Endothelial cell of umbilical vein (primary cell): ENCODE measurements around the gene H1-8.

Source experiments
- EZH2 ChIP-seq: IDR thresholded peaks from 2 replicates; pipeline ENCODE4 v1.6.1; 2012; ENCODE audit warnings: borderline replicate concordance, low read depth, mild to moderate bottlenecking, moderate library complexity, low read length, inconsistent platforms; ENCODE audit not compliant: severe bottlenecking
- POLR2A ChIP-seq: IDR thresholded peaks from 2 replicates; pipeline ENCODE4 v1.6.1; 2012; ENCODE audit warnings: low read depth, mild to moderate bottlenecking, control low read depth, low read length
- POLR2AphosphoS5 ChIP-seq: IDR thresholded peaks from 2 replicates; pipeline ENCODE4 v1.6.1; 2012; ENCODE audit warnings: low read depth, mild to moderate bottlenecking, control low read depth, low read length, moderate library complexity; ENCODE audit not compliant: insufficient read depth
- TF ChIP-seq, protein P1 (sequence below), 2 donors: IDR thresholded peaks; 1 replicate in 1 of 2; 2 replicates in 1 of 2; pipeline ENCODE4 v1.5.1; 2011; ENCODE audit warnings: low read length in 2 of 2, mild to moderate bottlenecking in 2 of 2, moderate library complexity in 2 of 2, control low read depth in 1 of 2, inconsistent platforms in 1 of 2, low read depth in 1 of 2; ENCODE audit not compliant: insufficient read depth in 1 of 2; ENCODE audit errors: extremely low read depth in 1 of 2
- TF ChIP-seq, protein P2 (sequence below): IDR thresholded peaks from 2 replicates; pipeline ENCODE4 v1.6.1; 2011; ENCODE audit not compliant: insufficient read depth, insufficient read length

DNA sequence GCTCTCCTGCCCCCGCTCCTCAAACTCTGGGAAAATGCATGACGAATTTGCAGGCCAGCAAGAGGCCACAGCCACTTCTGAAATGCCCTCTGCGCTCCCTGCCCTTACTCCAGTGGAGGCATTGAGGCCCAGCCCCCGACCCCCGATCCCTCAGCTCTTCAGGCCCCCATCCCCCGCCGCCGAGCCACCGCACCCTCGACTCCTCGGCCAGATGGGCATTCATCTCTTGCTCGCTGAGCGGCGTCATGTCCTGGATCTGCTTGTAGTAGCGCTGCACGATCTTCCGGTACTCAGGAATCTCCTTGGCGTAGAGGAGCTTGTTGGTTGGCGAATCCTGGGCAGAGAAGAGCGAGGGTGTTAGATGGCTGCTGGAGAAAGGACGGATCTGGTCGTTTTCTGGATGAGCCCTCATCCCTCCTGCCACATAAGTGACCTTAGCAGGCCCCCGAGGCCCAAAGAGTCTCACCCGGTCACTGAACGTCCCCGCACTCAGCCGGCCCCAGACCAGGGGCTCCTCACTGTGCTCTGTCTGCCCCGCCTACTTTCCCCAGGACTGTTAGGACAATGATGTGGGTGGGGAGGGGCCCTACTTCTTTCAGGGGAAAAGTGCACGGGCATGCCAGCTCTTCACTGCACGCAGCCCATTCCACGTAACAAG, 14.0 kb downstream of the H1-8 start:
- TF ChIP-seq, protein P1, sequence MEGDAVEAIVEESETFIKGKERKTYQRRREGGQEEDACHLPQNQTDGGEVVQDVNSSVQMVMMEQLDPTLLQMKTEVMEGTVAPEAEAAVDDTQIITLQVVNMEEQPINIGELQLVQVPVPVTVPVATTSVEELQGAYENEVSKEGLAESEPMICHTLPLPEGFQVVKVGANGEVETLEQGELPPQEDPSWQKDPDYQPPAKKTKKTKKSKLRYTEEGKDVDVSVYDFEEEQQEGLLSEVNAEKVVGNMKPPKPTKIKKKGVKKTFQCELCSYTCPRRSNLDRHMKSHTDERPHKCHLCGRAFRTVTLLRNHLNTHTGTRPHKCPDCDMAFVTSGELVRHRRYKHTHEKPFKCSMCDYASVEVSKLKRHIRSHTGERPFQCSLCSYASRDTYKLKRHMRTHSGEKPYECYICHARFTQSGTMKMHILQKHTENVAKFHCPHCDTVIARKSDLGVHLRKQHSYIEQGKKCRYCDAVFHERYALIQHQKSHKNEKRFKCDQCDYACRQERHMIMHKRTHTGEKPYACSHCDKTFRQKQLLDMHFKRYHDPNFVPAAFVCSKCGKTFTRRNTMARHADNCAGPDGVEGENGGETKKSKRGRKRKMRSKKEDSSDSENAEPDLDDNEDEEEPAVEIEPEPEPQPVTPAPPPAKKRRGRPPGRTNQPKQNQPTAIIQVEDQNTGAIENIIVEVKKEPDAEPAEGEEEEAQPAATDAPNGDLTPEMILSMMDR (IDR thresholded peaks at IDR 0.05; ENCODE audit: extremely low read depth in 1 of 2, insufficient read depth in 1 of 2, low read depth in 1 of 2, low read length in 2 of 2): no peak
- TF ChIP-seq, protein P2, sequence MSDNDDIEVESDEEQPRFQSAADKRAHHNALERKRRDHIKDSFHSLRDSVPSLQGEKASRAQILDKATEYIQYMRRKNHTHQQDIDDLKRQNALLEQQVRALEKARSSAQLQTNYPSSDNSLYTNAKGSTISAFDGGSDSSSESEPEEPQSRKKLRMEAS: no peak
- TF ChIP-seq POLR2AphosphoS5: no peak
- TF ChIP-seq POLR2A: no peak
- TF ChIP-seq EZH2: no peak
